IPS-15b (cell line): ENCODE measurements around the gene BASP1.

Experiments
- H3K27me3 ChIP-seq: one replicate; pipeline ENCODE4 v1.6.1; 2013; ENCODE audit warnings: low read length; ENCODE audit not compliant: control insufficient read depth, insufficient read depth
- H3K36me3 ChIP-seq: one replicate; pipeline ENCODE4 v1.6.1; 2013; ENCODE audit warnings: low read length; ENCODE audit not compliant: control insufficient read depth, insufficient read depth
- H3K4me1 ChIP-seq: one replicate; pipeline ENCODE4 v1.6.1; 2013; ENCODE audit warnings: mild to moderate bottlenecking, low read length; ENCODE audit not compliant: control insufficient read depth, insufficient read depth
- H3K4me3 ChIP-seq: one replicate; pipeline ENCODE4 v1.5.1; 2013; ENCODE audit warnings: low read depth, low read length
- H3K9ac ChIP-seq: one replicate; pipeline ENCODE4 v1.6.1; 2013; ENCODE audit warnings: low read depth, mild to moderate bottlenecking, low read length
- H3K9me3 ChIP-seq: one replicate; pipeline ENCODE4 v1.6.1; 2013; ENCODE audit warnings: mild to moderate bottlenecking, low read length; ENCODE audit not compliant: control insufficient read depth, insufficient read depth

The BASP1 gene

DNA sequence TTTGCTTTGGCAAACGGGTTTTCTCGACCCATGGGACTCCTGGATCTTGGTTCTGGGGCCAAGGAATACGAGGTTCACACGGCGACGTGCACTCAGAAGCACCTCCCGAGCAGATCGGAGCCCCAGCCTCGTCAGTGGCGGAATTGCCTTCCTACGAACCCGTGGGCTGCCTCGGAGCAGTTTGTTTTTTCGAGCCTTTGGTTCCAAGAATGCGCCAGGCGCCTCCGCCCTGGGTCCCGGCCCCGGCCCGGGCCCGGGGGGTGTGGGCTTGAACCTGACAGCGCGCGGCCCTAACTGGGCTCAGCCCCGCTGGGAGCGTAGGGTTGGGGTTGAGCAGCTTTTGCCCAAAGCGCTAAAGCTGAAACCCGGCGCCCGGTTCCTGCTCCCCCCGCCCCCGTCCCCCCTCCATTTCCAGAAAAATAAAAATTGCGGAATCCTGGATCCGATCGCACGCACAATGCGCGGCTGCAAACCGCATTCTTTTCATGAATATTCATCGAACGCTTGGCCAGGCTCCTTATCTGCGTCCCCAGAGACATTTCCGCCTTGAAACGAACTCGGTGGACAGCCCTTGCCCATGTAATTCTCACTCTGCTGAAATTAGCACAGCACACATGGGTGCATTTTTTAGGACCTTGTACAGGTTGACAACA, 1.0 kb downstream of the BASP1 start:
- H3K9me3 ChIP-seq: no peaks in the 10 kb centered on the region
- peaks cover 33% of the 10 kb centered on the region for H3K4me1 ChIP-seq
- H3K36me3 ChIP-seq: no peaks in the 10 kb centered on the region
- H3K4me3 ChIP-seq: peak overlapping the region; percentile 95
- peak overlapping the region; percentile 19 for H3K9ac ChIP-seq
- H3K27me3 ChIP-seq: no peaks in the 10 kb centered on the region

DNA sequence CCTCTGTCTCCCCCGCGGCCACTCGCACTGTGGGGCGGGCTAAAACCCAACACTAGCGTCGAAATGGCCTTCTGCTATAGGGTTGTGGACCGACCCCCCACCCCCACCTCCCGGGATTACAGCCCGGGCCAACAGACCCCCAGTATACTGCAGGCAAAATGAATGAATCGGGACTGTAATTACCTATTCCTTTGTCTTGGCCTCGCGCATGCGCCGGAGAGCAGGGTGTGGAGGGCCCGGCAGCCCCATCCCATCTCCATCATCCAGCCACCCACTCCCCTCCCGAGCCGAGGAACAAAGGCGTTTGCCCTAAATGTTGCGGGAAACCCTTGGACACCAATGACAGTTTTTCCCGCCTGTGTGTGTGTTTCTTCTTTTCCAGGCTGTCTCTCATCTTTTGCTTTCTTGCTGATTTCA, 1.6 kb downstream of the BASP1 start:
- Histone ChIP-seq H3K27me3 (no peaks in the 10 kb centered on the region), H3K4me1 (peaks cover 33% of the 10 kb centered on the region), H3K36me3 (no peaks in the 10 kb centered on the region), H3K9ac (peak overlapping the region; percentile 38), H3K9me3 (no peaks in the 10 kb centered on the region), H3K4me3 (peak overlapping the region; percentile 95)

DNA sequence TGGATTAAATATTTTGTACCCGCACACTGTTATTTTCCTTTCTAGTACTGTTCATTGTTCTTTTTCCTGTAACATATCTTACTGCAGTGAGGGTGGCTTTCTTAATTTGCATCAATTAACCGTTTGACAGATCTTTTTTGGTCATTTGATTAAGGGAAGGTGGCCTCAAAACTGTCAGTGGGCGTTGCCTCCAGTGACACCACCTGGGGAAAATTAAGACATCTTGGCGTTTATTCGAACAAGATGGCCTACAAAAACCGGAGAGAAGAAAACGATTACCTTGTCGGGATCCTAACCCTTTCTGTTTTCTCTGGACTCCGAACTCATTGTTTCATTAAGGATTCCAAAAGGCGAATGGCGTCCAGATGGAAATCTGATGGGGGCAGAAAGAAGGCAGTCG, 2.0 kb downstream of the BASP1 start:
- peak overlapping the region; percentile 38 for H3K9ac ChIP-seq

DNA sequence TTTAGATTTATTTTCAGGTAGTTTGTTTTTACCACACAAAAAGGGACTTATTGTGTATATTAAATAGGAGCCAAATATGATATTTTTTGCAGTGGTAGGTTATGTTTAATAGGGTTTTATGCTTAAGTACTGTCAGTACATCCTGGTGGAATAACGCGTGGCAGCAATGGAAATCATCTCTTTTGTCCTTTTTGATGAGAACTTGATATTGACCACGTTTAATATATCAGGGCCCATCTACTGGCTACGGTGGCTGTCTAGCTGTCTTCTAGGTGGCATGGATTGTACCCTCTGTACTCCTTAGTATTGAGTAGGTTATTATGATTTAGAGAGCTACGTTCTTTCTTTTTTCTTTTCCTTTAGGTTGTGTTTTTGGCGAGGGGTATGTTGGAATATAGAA, 2.6 kb downstream of the BASP1 start:
- Histone ChIP-seq H3K9me3 (no peaks in the 10 kb centered on the region), H3K36me3 (no peaks in the 10 kb centered on the region), H3K9ac (no peak overlapping the region), H3K4me1 (peaks cover 34% of the 10 kb centered on the region), H3K27me3 (no peaks in the 10 kb centered on the region), H3K4me3 (no peak overlapping the region)

More for the DNA sequence above, 2.0 kb downstream of the BASP1 start:
- no peaks in the 10 kb centered on the region for H3K36me3 ChIP-seq
- peak overlapping the region; percentile 95 for H3K4me3 ChIP-seq
- H3K27me3 ChIP-seq: no peaks in the 10 kb centered on the region
- no peaks in the 10 kb centered on the region for H3K9me3 ChIP-seq
- peaks cover 33% of the 10 kb centered on the region for H3K4me1 ChIP-seq

DNA sequence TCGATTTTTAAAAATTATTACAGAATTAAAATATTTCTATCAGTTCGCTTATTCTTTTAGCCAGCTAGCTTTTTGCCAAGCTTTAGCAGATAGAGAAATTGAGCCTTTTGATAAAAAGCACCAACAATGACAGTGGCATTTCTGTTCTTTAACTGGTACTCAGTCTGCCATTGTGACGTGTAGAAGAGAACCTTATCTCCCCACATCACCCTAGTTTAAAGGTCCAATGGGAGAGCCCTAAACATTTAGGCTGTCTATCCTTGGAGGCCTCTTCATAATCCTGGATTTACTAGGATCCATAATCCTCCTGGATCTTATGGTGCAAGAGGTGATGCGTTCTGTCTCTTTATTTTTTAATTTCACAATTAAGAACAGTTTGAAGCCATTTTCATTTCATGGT, 3.0 kb downstream of the BASP1 start:
- no peak overlapping the region for H3K4me3 ChIP-seq
- H3K9me3 ChIP-seq: no peaks in the 10 kb centered on the region
- H3K4me1 ChIP-seq: peaks cover 30% of the 10 kb centered on the region
- no peaks in the 10 kb centered on the region for H3K27me3 ChIP-seq
- H3K36me3 ChIP-seq: no peaks in the 10 kb centered on the region
- H3K9ac ChIP-seq: no peak overlapping the region

DNA sequence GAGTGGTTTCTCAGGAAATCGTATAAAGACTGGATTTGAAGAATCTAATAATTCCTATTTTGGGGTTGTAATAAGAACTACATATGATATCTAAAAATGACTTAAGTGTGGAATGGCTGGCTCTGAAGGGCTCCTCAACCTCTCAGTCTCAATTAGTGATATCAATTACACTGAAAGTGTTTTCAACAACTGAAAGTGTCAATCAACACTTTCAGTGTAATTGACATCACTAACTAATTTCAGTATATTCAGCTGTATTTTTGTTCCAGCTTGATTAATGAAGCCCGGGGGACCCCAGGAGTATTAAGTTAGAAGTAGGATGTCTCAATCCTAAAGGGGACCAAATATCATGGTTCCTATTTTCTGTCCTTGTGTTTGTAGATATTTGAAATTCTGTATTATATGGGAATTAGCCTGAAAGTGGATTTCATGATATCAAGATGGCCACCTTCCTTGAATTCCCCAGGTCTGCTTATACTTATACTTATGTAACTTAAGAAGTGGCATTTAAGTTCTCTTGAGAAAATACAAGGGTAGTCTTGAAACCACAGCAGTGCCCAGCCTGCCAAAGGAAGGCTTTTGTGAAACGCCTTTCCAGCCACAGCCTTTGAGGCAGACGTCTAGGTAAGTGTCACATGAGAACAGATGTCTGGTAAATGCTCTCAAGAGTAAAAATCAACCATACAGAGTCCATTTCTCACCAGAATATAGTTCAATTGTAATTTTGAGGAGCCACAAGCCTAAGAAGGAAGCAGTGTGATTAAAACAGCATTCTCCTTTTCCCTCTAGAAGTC, 4.6 kb downstream of the BASP1 start:
- Histone ChIP-seq H3K4me3 (no peak overlapping the region), H3K4me1 (peaks cover 28% of the 10 kb centered on the region), H3K36me3 (no peaks in the 10 kb centered on the region), H3K27me3 (no peaks in the 10 kb centered on the region), H3K9me3 (no peaks in the 10 kb centered on the region), H3K9ac (no peak overlapping the region)

DNA sequence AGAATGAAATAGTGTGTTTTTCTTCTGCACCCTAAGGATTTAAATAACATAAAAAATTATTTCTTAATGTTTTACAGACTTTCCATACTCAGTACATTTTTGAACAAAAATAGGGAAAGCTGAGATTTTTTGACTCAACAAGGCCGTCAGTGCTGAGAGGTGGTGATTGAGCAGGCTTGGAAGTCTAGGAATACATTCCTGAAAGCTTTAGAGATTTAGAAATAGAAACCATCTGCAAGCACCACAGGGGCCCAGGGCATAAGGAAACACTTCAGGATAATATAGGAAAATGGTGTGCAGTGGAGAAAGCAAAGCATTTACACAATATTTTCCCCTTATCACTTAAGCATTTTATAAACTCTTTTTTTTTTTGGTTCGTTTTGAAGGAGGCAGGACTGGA, 5.2 kb downstream of the BASP1 start:
- peaks cover 28% of the 10 kb centered on the region for H3K4me1 ChIP-seq
- no peaks in the 10 kb centered on the region for H3K9me3 ChIP-seq
- no peaks in the 10 kb centered on the region for H3K36me3 ChIP-seq
- no peak overlapping the region for H3K4me3 ChIP-seq
- no peaks in the 10 kb centered on the region for H3K27me3 ChIP-seq
- H3K9ac ChIP-seq: no peak overlapping the region

DNA sequence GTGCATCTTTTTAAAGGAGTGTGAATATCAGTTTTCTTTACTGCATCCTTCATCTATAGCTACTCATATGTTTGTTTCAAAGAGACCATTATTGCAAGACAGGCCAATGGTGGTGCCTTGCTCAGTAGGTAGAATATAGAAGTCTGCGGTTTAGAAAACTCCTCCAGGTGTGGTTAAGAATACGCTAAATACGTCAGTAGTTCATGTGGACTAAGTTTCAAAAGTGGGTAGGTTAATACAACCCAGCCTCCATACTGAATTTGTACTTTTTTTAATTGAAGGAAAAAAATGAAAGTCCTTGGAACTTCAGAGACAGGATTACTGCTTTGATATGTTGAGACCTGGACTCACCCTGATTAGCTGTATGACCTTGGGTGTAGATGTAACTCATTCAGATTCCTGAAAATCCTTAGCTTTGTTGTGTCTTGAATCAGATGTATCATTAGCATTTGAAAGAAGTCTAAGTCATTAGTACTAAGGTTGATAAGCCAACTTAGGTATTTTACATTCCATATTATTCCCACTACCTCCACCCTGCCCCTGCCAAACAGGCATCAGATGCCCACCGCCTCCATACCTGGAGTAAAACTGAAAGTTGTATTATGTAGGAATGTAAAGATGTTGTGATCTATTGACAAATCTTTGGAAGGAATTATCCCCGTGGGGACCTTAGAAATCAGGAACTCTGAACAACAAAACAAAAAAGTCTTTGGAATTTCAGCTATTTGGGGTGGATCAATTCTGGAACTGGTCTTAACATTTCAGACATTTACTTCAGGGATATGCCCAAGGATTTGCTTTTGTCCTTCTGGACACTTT, 6.1 kb downstream of the BASP1 start:
- peaks cover 28% of the 10 kb centered on the region for H3K4me1 ChIP-seq
- no peaks in the 10 kb centered on the region for H3K36me3 ChIP-seq

DNA sequence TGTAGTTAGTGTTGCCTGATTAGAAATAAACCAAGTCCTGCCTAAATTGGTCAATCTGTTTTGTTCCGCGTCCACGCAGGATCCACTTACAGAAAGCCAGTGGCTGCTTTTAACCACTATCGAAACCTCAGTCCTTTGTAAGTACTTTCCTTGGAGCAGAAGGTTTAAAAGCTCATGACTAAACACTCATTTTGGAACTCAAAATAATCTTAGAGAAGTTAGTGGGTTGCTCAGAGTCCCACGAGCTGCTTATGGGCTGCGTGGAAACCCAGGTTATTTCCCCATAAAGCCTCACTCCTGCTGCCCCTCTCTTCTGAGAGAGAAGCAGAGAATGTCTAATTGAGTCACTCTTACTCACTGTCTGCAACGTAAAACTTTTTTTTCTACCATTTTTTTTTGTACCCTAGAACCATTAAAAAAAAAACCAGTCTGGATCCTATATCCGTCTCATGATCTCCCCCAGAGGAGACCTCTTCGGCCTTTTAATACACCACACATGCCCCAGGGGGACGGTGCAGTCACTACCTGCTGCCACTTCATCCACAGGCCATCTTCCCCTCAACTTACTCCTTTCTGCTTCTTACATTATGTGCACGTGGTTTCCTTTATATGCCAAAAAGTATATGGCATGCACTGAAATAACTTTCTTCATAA, 7.6 kb downstream of the BASP1 start:
- Histone ChIP-seq H3K4me1 (peaks cover 27% of the 10 kb centered on the region), H3K36me3 (no peaks in the 10 kb centered on the region), H3K9ac (no peak overlapping the region), H3K27me3 (no peaks in the 10 kb centered on the region), H3K4me3 (no peak overlapping the region), H3K9me3 (no peaks in the 10 kb centered on the region)

More for the DNA sequence above, 6.1 kb downstream of the BASP1 start:
- Histone ChIP-seq H3K27me3 (no peaks in the 10 kb centered on the region), H3K9me3 (no peaks in the 10 kb centered on the region), H3K9ac (no peak overlapping the region), H3K4me3 (no peak overlapping the region)

DNA sequence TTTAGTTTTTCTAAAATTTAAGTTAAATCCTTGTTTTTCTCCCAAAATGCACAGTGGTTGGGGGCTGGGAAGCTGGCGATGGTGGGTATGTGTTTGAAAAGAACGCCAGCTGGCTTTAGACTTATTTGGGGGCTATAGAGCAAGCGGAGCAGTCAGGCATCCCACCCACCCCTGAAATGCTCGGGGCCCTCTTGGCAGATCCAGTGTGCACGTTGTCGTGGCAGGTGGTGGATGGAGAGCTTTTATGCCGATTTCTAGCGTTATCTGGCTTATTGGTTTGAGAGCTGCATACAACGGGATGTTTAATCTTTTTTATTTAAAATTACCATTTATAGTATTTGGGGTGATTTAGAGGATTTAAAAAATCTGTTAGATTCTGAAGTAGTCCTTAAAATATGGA, 8.1 kb downstream of the BASP1 start:
- H3K4me1 ChIP-seq: peaks cover 25% of the 10 kb centered on the region
- no peaks in the 10 kb centered on the region for H3K9me3 ChIP-seq
- no peak overlapping the region for H3K9ac ChIP-seq
- H3K36me3 ChIP-seq: no peaks in the 10 kb centered on the region
- no peaks in the 10 kb centered on the region for H3K27me3 ChIP-seq
- H3K4me3 ChIP-seq: no peak overlapping the region

DNA sequence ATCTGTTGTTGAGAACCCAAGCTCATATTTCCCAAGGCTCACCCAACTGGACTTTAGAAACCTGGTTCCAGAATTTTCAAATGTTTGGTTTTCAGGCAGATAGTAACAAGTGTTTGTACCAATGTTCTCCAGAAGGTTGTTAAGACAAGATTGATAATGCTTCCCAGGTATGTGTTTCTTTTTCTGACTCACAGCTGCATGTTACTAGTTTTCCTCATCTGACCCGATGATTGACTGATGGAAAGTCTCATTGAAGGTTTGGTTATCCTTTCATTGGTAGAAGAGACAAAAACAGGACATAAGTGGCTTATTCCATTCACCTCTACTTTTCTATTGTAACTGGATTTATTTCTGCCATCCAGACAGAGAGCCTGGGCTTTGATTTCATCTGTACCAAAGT, 10.4 kb downstream of the BASP1 start:
- Histone ChIP-seq H3K9ac (no peak overlapping the region), H3K36me3 (no peaks in the 10 kb centered on the region), H3K4me3 (no peak overlapping the region), H3K27me3 (no peaks in the 10 kb centered on the region), H3K9me3 (no peaks in the 10 kb centered on the region), H3K4me1 (peaks cover 15% of the 10 kb centered on the region)
